H9 (cell line): ENCODE results near the gene EDEM1. TPM values are rescaled to one million over a fixed set of nuclear protein-coding genes. Genes with fewer than 3 reads are reported as not detected.

ENCODE experiments used
- DNase-seq: peaks from one replicate; pipeline ENCODE4 v3.0.0-alpha.2; 2017
- H2AFZ ChIP-seq: one replicate; pipeline ENCODE4 v1.6.1; 2013; ENCODE audit warnings: mild to moderate bottlenecking, low read length, control low read depth, moderate library complexity
- H2AK5ac ChIP-seq: 2 replicates; pipeline ENCODE4 v1.6.1; 2013; ENCODE audit warnings: low read length, control low read depth, mixed read lengths; ENCODE audit not compliant: insufficient read length
- H2BK120ac ChIP-seq: one replicate; pipeline ENCODE4 v1.6.1; 2013; ENCODE audit warnings: low read depth, mild to moderate bottlenecking, low read length, control low read depth, inconsistent platforms; ENCODE audit not compliant: poor library complexity, severe bottlenecking
- H2BK12ac ChIP-seq: 2 replicates; pipeline ENCODE4 v1.6.1; 2013; ENCODE audit warnings: low read length, control low read depth, mixed read lengths, low read depth; ENCODE audit not compliant: insufficient read length
- H2BK15ac ChIP-seq: 2 replicates; pipeline ENCODE4 v1.6.1; 2013; ENCODE audit warnings: low read depth, low read length, control low read depth
- H2BK20ac ChIP-seq: one replicate; pipeline ENCODE4 v1.6.1; 2013; ENCODE audit warnings: low read depth, mild to moderate bottlenecking, low read length, control low read depth, inconsistent platforms; ENCODE audit not compliant: poor library complexity, severe bottlenecking
- H2BK5ac ChIP-seq: 2 replicates; pipeline ENCODE4 v1.6.1; 2013; ENCODE audit warnings: low read length, control low read depth, mixed read lengths; ENCODE audit not compliant: insufficient read length
- H3K14ac ChIP-seq: 2 replicates; pipeline ENCODE4 v1.6.1; 2013; ENCODE audit warnings: low read length, control low read depth; ENCODE audit not compliant: insufficient read depth
- H3K18ac ChIP-seq: 2 replicates; pipeline ENCODE4 v1.6.1; 2013; ENCODE audit warnings: low read depth, mild to moderate bottlenecking, mixed read lengths, low read length, control low read depth; ENCODE audit not compliant: insufficient read length
- H3K23ac ChIP-seq: 2 replicates; pipeline ENCODE4 v1.6.1; 2013; ENCODE audit warnings: low read length, control low read depth, mixed read lengths, low read depth; ENCODE audit not compliant: insufficient read length
- H3K23me2 ChIP-seq: 2 replicates; pipeline ENCODE4 v1.6.1; 2013; ENCODE audit warnings: low read depth, mild to moderate bottlenecking, mixed read lengths, low read length, control low read depth; ENCODE audit not compliant: insufficient read length, poor library complexity, severe bottlenecking
- H3K27ac ChIP-seq: 2 replicates; pipeline ENCODE4 v1.5.1; 2013; ENCODE audit warnings: low read length, control low read depth, mixed read lengths, low read depth; ENCODE audit not compliant: insufficient read length
- H3K27me3 ChIP-seq: 2 replicates; pipeline ENCODE4 v1.6.1; 2013; ENCODE audit warnings: low read length, control low read depth, inconsistent platforms; ENCODE audit not compliant: insufficient read depth
- H3K4ac ChIP-seq: 2 replicates; pipeline ENCODE4 v1.6.1; 2013; ENCODE audit warnings: low read depth, mild to moderate bottlenecking, control low read depth, inconsistent platforms, low read length, moderate library complexity
- H3K4me1 ChIP-seq: 2 replicates; pipeline ENCODE4 v1.6.1; 2013; ENCODE audit warnings: low read length, control low read depth, inconsistent platforms; ENCODE audit not compliant: insufficient read depth
- H3K4me2 ChIP-seq: 2 replicates; pipeline ENCODE4 v1.6.1; 2013; ENCODE audit warnings: low read length, control low read depth, mixed read lengths; ENCODE audit not compliant: insufficient read length, insufficient read depth
- H3K56ac ChIP-seq: 2 replicates; pipeline ENCODE4 v1.6.1; 2013; ENCODE audit warnings: low read depth, mild to moderate bottlenecking, mixed read lengths, low read length, control low read depth; ENCODE audit not compliant: insufficient read length
- H3K79me1 ChIP-seq: 2 replicates; pipeline ENCODE4 v1.6.1; 2013; ENCODE audit warnings: low read depth, mild to moderate bottlenecking, moderate library complexity, low read length, control low read depth, inconsistent platforms; ENCODE audit not compliant: insufficient read depth, poor library complexity, severe bottlenecking
- H3K79me2 ChIP-seq: 2 replicates; pipeline ENCODE4 v1.6.1; 2013; ENCODE audit warnings: low read length, control low read depth, inconsistent platforms; ENCODE audit not compliant: insufficient read depth
- H3K9ac ChIP-seq: 2 replicates; pipeline ENCODE4 v1.6.1; 2013; ENCODE audit warnings: low read length, control low read depth, mixed read lengths; ENCODE audit not compliant: insufficient read length; ENCODE audit errors: extremely low read depth
- H3K9me3 ChIP-seq: one replicate; pipeline ENCODE4 v1.6.1; 2013; ENCODE audit warnings: low read depth, low read length, inconsistent platforms; ENCODE audit not compliant: control insufficient read depth
- H3T11ph ChIP-seq: one replicate; pipeline ENCODE4 v1.6.1; 2013; ENCODE audit warnings: mild to moderate bottlenecking, low read length, control low read depth, inconsistent platforms
- H4K20me1 ChIP-seq: one replicate; pipeline ENCODE4 v1.6.1; 2013; ENCODE audit not compliant: control insufficient read depth, insufficient read length, insufficient read depth
- H4K5ac ChIP-seq: 2 replicates; pipeline ENCODE4 v1.6.1; 2013; ENCODE audit warnings: low read depth, mild to moderate bottlenecking, mixed read lengths, low read length, control low read depth; ENCODE audit not compliant: insufficient read length
- H4K8ac ChIP-seq: replicated peaks from 2 replicates; pipeline ENCODE4 v1.6.1; 2013; ENCODE audit warnings: low read length, control low read depth, mixed read lengths, low read depth; ENCODE audit not compliant: insufficient read length
- H4K91ac ChIP-seq: 2 replicates; pipeline ENCODE4 v1.6.1; 2013; ENCODE audit warnings: low read depth, mild to moderate bottlenecking, moderate library complexity, mixed read lengths, low read length, control low read depth; ENCODE audit not compliant: insufficient read length
- H3K27ac Mint-ChIP-seq, 3 experiments: 2 replicates in 2 of 3; 3 replicates in 1 of 3; pipeline ENCODE4 v1.8.0; 2020 to 2021; ENCODE audit warnings: mixed read lengths in 3 of 3, mild to moderate bottlenecking in 1 of 3, moderate library complexity in 1 of 3
- H3K27me3 Mint-ChIP-seq: 2 replicates; pipeline ENCODE4 v1.8.0; 2021; ENCODE audit warnings: low read depth, mild to moderate bottlenecking, moderate library complexity, mixed read lengths
- H3K36me3 Mint-ChIP-seq, 3 experiments: 2 replicates in 2 of 3; 3 replicates in 1 of 3; pipeline ENCODE4 v1.8.0; 2020 to 2021; ENCODE audit warnings: low read depth in 3 of 3, mixed read lengths in 3 of 3; ENCODE audit not compliant: insufficient read depth in 1 of 3
- H3K4me1 Mint-ChIP-seq, 2 experiments: 2 replicates each; pipeline ENCODE4 v1.8.0; 2020; ENCODE audit warnings: mixed read lengths in 2 of 2
- H3K4me3 Mint-ChIP-seq, 2 experiments: 2 replicates in 1 of 2; 3 replicates in 1 of 2; pipeline ENCODE4 v1.8.0; 2020 to 2021; ENCODE audit warnings: mild to moderate bottlenecking in 2 of 2, mixed read lengths in 2 of 2, moderate library complexity in 1 of 2
- H3K9me3 Mint-ChIP-seq, 2 experiments: 2 replicates in 1 of 2; 3 replicates in 1 of 2; pipeline ENCODE4 v1.8.0; 2020; ENCODE audit warnings: mild to moderate bottlenecking in 2 of 2, mixed read lengths in 2 of 2, moderate library complexity in 1 of 2
- WGBS: extraction: QIAGEN DNeasy Blood & Tissue Kit; methylation state at CpG from one replicate; pipeline ENCODE4 v1.1.7; 2013; ENCODE audit warnings: missing lambda C conversion rate, low lambda C conversion rate, mixed read lengths; ENCODE audit not compliant: insufficient read length; ENCODE audit errors: extremely low coverage; 5-methylcytosine and 5-hydroxymethylcytosine counted together
- total RNA-seq: library from RNA; stranded (reverse); gene quantifications from 2 replicates; pipeline ENCODE4 v1.2.1, GENCODE V29; 2021
- TF ChIP-seq, protein P1 (sequence below): fragments of 200-600 bp; sonication (generic); conservative IDR thresholded peaks from 3 replicates; pipeline ENCODE4 v1.8.0; 2021; ENCODE audit warnings: antibody characterized with exemption, mild to moderate bottlenecking

Gene EDEM1
- total RNA-seq, 1 experiment from 2014 or later, result 11.7 TPM

DNA sequence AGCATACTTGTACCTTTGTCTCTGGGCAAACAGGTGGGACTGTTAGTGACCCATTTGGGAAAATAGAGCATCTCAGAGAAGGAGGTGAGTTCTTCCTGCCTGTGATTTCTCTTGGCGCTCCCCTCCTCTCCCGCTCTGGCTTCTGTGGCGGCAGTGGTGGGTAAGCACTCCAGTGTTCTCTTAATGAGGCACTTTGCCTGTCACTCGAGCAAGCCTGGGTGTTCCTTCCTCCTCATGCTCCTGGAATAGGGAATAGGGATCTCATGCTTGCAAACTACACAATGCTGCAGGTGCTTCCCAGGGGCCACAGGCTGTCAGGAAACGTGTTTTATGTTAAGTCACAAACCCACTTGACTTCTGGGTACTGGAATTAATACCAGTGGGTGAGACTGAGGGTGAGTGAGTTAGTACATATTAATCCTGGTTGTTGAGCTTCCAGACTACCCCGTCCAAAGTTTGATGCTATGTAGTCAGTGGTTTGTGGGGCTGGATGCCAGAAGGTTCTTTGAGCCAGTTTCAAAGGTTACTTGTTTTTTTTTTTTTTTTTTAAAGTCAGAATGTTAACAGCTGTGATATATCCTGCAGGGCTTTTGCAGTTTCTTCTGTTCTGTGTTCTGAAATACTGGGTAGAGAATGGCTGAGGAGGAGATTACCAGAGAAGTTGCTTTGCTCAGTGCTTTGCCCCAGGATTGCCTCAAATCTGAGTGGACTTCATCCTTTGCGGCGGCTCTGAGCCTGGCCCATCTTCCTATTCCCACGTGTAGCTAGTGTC lies 30.5 kb downstream of the EDEM1 start:
- no peak for DNase-seq
- Histone ChIP-seq H3K9ac (no peak overlapping the region), H3K23ac (no peak overlapping the region), H3K4ac (no peak overlapping the region), H3K56ac (no peak overlapping the region), H4K91ac (no peak overlapping the region), H3K27me3 (no peaks in the 10 kb centered on the region), H2BK120ac (no peak overlapping the region), H2AK5ac (no peak overlapping the region), H3K79me2 (no peaks in the 10 kb centered on the region), H3K79me1 (no peaks in the 10 kb centered on the region), H2AFZ (no peak overlapping the region), H3K23me2 (no peaks in the 10 kb centered on the region), H3T11ph (no peak overlapping the region), H2BK20ac (no peak overlapping the region), H3K9me3 (no peaks in the 10 kb centered on the region), H3K4me2 (no peak overlapping the region), H3K14ac (no peak overlapping the region), H3K27ac (no peak overlapping the region), H3K18ac (no peak overlapping the region), H2BK15ac (no peak overlapping the region), H2BK12ac (no peak overlapping the region), H4K5ac (no peak overlapping the region), H2BK5ac (no peak overlapping the region), H3K4me1 (peaks cover 3% of the 10 kb centered on the region; the same call in 1 of the 2 replicates), H4K20me1 (no peaks in the 10 kb centered on the region), H4K8ac (no peak overlapping the region)
- no CpG with 5 or more reads among the region's 9 CpGs for WGBS
- H3K27me3 Mint-ChIP-seq, result no peaks in the 10 kb centered on the region
- peaks cover 31 to 39% (median 36%) of the 10 kb centered on the region in 3 experiments for H3K36me3 Mint-ChIP-seq
- TF ChIP-seq, protein P1, sequence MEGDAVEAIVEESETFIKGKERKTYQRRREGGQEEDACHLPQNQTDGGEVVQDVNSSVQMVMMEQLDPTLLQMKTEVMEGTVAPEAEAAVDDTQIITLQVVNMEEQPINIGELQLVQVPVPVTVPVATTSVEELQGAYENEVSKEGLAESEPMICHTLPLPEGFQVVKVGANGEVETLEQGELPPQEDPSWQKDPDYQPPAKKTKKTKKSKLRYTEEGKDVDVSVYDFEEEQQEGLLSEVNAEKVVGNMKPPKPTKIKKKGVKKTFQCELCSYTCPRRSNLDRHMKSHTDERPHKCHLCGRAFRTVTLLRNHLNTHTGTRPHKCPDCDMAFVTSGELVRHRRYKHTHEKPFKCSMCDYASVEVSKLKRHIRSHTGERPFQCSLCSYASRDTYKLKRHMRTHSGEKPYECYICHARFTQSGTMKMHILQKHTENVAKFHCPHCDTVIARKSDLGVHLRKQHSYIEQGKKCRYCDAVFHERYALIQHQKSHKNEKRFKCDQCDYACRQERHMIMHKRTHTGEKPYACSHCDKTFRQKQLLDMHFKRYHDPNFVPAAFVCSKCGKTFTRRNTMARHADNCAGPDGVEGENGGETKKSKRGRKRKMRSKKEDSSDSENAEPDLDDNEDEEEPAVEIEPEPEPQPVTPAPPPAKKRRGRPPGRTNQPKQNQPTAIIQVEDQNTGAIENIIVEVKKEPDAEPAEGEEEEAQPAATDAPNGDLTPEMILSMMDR, result no peak
- peak overlapping the region; percentile 88 to 98 (median 89); a peak in 6 of 7 replicates for H3K27ac Mint-ChIP-seq
- H3K4me3 Mint-ChIP-seq, result no peak overlapping the region; a peak in 1 of 5 replicates
- peaks cover 46 to 65% of the 10 kb centered on the region in 2 experiments for H3K4me1 Mint-ChIP-seq
- no peaks in the 10 kb centered on the region; a peak in 2 of 5 replicates for H3K9me3 Mint-ChIP-seq
